A673 (cell line): ENCODE data around the gene MRNIP. TPM values are rescaled to one million over a fixed set of nuclear protein-coding genes. Genes with fewer than 3 reads are reported as not detected.
A peak's percentile ranks its signal among the peaks of the same experiment; 100 is the strongest.

Experiments
- BruUV-seq: library from RNA; stranded (reverse); fragments of 400-500 nt; replicated peaks from 2 replicates; lab custom pipeline; 2021; lab: Mats Ljungman, UMichigan
- CTCF ChIA-PET: fragments of 300-600 bp; sonication (Branson Sonifier 250); formaldehyde crosslinking; loops from one replicate; lab custom pipeline; 2022; ENCODE audit warnings: antibody characterized with exemption; lab: Charles Lee
- POLR2A ChIA-PET: fragments of 300-600 bp; sonication (Branson Sonifier 250); formaldehyde crosslinking; loops from one replicate; lab custom pipeline; 2022; ENCODE audit warnings: antibody characterized with exemption; ENCODE audit not compliant: low non-redundant PET; lab: Charles Lee
- DNase-seq: peaks from one replicate; pipeline ENCODE4 v3.0.0-alpha.2; 2015; ENCODE audit warnings: low spot score
- H3K27ac ChIP-seq: fragments of 200-600 bp; sonication (generic); 2 replicates; pipeline ENCODE4 v1.5.1; 2016; ENCODE audit warnings: mixed run types, low read depth, mild to moderate bottlenecking, mixed read lengths, antibody characterized with exemption, low read length; ENCODE audit not compliant: poor library complexity, severe bottlenecking
- H3K27me3 ChIP-seq: fragments of 200-600 bp; sonication (generic); replicated peaks from 2 replicates; pipeline ENCODE4 v1.6.1; 2017; ENCODE audit warnings: mixed run types, low read depth, mild to moderate bottlenecking, mixed read lengths, antibody characterized with exemption, low read length; ENCODE audit not compliant: insufficient read depth, poor library complexity
- H3K36me3 ChIP-seq: fragments of 200-600 bp; sonication (generic); 2 replicates; pipeline ENCODE4 v1.6.1; 2016; ENCODE audit warnings: mixed run types, mild to moderate bottlenecking, mixed read lengths, antibody characterized with exemption, low read length; ENCODE audit not compliant: insufficient read depth, poor library complexity, severe bottlenecking
- H3K4me1 ChIP-seq: fragments of 200-600 bp; sonication (generic); 2 replicates; pipeline ENCODE4 v1.6.1; 2017; ENCODE audit warnings: mixed run types, mild to moderate bottlenecking, mixed read lengths, antibody characterized with exemption, low read length; ENCODE audit not compliant: insufficient read depth, poor library complexity, severe bottlenecking
- H3K4me3 ChIP-seq: fragments of 200-600 bp; sonication (generic); 2 replicates; pipeline ENCODE4 v1.5.1; 2016; ENCODE audit warnings: low read depth, mixed run types, mild to moderate bottlenecking, mixed read lengths, low read length; ENCODE audit not compliant: poor library complexity, severe bottlenecking
- H3K9me3 ChIP-seq: fragments of 200-600 bp; sonication (generic); 2 replicates; pipeline ENCODE4 v1.6.1; 2016; ENCODE audit warnings: mixed run types, low read depth, mild to moderate bottlenecking, mixed read lengths, antibody characterized with exemption, low read length; ENCODE audit not compliant: poor library complexity, severe bottlenecking
- EZH2 ChIP-seq: fragments of 200-600 bp; sonication (generic); IDR thresholded peaks from 2 replicates; pipeline ENCODE4 v1.6.1; 2017; ENCODE audit warnings: borderline replicate concordance, low read depth, mild to moderate bottlenecking, mixed read lengths, antibody characterized with exemption, low read length; ENCODE audit not compliant: poor library complexity, severe bottlenecking
- intact Hi-C: fragments of 100-400 bp; cut with micrococcal nuclease; formaldehyde crosslinking; loops from one replicate; pipeline ENCODE4 v1.10.0; 2022; ENCODE audit not compliant: unreplicated experiment
- total RNA-seq: library from RNA; stranded (reverse); gene quantifications from 2 replicates; pipeline ENCODE4 v1.2.3, GENCODE V29; 2021
- TF ChIP-seq, protein P1 (sequence below): fragments of 300-800, 200-600 bp; sonication (generic); conservative IDR thresholded peaks from 2 replicates; pipeline ENCODE4 v1.5.1; 2017; ENCODE audit warnings: low read depth, mild to moderate bottlenecking, antibody characterized with exemption, low read length, moderate library complexity, mixed read lengths

The MRNIP gene
- total RNA-seq, 1 experiment from 2014 or later, result 31.3 TPM

GRCh38 chr5:179862296-179862695 lies 3.7 kb upstream of the MRNIP start:
- H3K4me3 ChIP-seq, result no peak overlapping the region
- ChIA-PET POLR2A (no interaction called here), CTCF (no interaction called here)
- H3K27me3 ChIP-seq, result no peaks in the 10 kb centered on the region
- H3K36me3 ChIP-seq, result peaks cover 11% of the 10 kb centered on the region
- no peaks in the 10 kb centered on the region for H3K9me3 ChIP-seq
- no peak for DNase-seq
- H3K27ac ChIP-seq, result no peak overlapping the region
- intact Hi-C loops, result no loop called here
- no TSS peak for BruUV-seq
- TF ChIP-seq, protein P1, sequence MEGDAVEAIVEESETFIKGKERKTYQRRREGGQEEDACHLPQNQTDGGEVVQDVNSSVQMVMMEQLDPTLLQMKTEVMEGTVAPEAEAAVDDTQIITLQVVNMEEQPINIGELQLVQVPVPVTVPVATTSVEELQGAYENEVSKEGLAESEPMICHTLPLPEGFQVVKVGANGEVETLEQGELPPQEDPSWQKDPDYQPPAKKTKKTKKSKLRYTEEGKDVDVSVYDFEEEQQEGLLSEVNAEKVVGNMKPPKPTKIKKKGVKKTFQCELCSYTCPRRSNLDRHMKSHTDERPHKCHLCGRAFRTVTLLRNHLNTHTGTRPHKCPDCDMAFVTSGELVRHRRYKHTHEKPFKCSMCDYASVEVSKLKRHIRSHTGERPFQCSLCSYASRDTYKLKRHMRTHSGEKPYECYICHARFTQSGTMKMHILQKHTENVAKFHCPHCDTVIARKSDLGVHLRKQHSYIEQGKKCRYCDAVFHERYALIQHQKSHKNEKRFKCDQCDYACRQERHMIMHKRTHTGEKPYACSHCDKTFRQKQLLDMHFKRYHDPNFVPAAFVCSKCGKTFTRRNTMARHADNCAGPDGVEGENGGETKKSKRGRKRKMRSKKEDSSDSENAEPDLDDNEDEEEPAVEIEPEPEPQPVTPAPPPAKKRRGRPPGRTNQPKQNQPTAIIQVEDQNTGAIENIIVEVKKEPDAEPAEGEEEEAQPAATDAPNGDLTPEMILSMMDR, result no peak
- no peak for TF ChIP-seq EZH2
- no peaks in the 10 kb centered on the region for H3K4me1 ChIP-seq

DNA sequence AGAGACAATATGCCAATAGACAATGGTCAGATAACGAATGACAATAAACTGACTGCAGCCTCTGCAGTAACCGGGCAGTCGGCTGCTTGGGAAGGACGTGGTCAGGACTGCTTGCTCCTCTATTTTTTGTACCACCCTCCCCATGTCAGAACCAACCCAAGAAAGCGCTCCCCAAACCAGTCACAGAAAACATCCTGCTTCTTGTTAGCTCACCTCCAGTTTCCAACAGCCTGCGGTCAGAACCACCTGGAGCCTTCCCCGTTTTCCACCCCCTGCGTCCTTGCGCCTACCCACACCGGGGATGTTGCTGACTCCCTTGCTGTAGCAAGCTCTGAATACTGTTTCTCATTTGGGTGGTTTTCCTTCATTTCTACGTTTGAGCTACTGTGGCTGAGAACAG lies 1.7 kb upstream of the MRNIP start:
- no peak overlapping the region for H3K27ac ChIP-seq
- H3K4me3 ChIP-seq, result no peak overlapping the region
- no peaks in the 10 kb centered on the region for H3K4me1 ChIP-seq
- CTCF ChIA-PET, result no interaction called here
- no peak for TF ChIP-seq EZH2
- TF ChIP-seq, protein P1, result no peak
- POLR2A ChIA-PET, result no interaction called here
- no peaks in the 10 kb centered on the region for H3K9me3 ChIP-seq
- H3K27me3 ChIP-seq, result no peaks in the 10 kb centered on the region
- no TSS peak for BruUV-seq
- H3K36me3 ChIP-seq, result peaks cover 11% of the 10 kb centered on the region
- no peak for DNase-seq
- intact Hi-C loops, result no loop called here

DNA sequence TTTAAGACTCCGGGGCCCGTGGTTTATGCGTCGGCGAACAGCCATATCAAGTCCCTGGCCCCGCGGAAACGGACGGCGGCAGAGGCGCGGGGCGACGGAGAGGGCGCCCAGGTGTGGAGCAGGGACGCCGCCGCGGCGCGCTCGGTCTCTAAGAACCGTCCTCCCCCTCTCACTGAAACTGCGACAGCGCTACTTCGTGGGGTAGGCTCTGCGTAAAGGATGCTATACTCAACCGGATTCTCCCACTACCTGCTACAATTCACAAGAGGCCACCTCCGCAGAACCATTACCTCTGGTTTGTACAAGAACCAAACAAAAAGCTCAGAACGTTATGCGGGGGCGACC lies 404 bp downstream of the MRNIP start:
- BruUV-seq, result no TSS peak
- peak overlapping the region; percentile 87 for H3K27ac ChIP-seq
- ChIA-PET POLR2A (no interaction called here), CTCF (no interaction called here)
- TF ChIP-seq, protein P1, result no peak
- no peak for TF ChIP-seq EZH2
- H3K4me1 ChIP-seq, result no peaks in the 10 kb centered on the region
- no peak for DNase-seq
- peak overlapping the region; percentile 87 for H3K4me3 ChIP-seq
- H3K9me3 ChIP-seq, result no peaks in the 10 kb centered on the region
- intact Hi-C loops, result loop anchor here (5.0 kb wide), 1 partner anchor 56 kb away; no protein-coding TSS in a partner anchor
- H3K27me3 ChIP-seq, result no peaks in the 10 kb centered on the region
- peaks cover 11% of the 10 kb centered on the region for H3K36me3 ChIP-seq
